HG03175 (cell line): Measurements from ENCODE around the gene CCDC186.

Source experiments
- ATAC-seq: cut with Tn5 transposase; IDR thresholded peaks from one replicate; pipeline ENCODE4 v1.9.1; 2021; ENCODE audit warnings: mild to moderate bottlenecking, moderate library complexity; ENCODE audit not compliant: unreplicated experiment

The CCDC186 gene

GRCh38 chr10:114071178-114071577 is 102.8 kb downstream of the CCDC186 start:
- ATAC-seq, result no peak
